GM12872 (cell line): ENCODE measurements around the gene MDC1.
A peak's percentile ranks its signal among the peaks of the same experiment; 100 is the strongest.

Source experiments
- TF ChIP-seq, protein P1 (sequence below): IDR thresholded peaks from 3 replicates; pipeline ENCODE4 v1.5.1; 2011; ENCODE audit warnings: low read depth, mild to moderate bottlenecking, low read length, moderate library complexity; ENCODE audit not compliant: insufficient read depth

The MDC1 gene

DNA sequence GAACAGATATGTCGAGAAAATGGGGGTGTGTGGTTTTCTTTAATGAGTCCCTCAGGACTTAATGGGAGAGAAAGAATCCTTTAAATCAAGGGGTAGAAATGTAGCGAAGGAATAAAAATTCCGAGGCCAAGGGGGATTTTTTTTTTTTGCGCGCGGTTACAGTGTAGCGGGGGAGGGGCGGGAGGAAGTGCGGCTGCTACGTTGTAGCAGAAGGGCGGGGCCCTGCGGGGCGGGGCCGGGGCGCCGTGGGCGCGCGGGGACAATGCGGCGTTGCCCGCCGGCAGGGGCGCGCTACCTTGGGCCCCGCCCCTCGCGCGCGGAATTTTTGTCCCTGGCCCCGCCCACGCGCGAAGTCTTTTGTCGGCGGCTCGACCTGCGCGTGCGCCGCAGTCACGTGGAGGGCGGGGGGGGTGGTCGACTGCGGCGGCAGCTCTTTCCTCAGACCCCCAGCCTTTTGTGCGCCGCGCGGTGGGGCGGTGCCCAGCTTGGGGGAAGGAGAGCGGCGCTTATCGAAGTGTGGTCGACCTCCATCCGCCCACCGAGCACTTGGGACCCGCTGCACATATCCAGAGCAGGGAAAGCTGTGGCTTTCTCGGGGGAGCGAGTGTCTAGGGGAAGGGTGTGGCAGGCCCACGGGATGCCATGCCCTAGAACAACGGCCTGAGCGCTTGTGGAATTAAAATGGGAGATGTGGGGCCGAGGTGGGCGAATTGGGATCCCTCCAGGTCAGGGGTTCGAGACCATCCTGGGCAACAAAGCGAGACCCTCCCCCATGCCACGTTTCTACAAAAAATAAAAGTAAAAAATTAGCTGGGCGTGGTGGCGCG lies 4.3 kb upstream of the MDC1 start:
- TF ChIP-seq, protein P1, sequence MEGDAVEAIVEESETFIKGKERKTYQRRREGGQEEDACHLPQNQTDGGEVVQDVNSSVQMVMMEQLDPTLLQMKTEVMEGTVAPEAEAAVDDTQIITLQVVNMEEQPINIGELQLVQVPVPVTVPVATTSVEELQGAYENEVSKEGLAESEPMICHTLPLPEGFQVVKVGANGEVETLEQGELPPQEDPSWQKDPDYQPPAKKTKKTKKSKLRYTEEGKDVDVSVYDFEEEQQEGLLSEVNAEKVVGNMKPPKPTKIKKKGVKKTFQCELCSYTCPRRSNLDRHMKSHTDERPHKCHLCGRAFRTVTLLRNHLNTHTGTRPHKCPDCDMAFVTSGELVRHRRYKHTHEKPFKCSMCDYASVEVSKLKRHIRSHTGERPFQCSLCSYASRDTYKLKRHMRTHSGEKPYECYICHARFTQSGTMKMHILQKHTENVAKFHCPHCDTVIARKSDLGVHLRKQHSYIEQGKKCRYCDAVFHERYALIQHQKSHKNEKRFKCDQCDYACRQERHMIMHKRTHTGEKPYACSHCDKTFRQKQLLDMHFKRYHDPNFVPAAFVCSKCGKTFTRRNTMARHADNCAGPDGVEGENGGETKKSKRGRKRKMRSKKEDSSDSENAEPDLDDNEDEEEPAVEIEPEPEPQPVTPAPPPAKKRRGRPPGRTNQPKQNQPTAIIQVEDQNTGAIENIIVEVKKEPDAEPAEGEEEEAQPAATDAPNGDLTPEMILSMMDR, result peak; percentile 36; the same call in 1 of the 3 replicates

DNA sequence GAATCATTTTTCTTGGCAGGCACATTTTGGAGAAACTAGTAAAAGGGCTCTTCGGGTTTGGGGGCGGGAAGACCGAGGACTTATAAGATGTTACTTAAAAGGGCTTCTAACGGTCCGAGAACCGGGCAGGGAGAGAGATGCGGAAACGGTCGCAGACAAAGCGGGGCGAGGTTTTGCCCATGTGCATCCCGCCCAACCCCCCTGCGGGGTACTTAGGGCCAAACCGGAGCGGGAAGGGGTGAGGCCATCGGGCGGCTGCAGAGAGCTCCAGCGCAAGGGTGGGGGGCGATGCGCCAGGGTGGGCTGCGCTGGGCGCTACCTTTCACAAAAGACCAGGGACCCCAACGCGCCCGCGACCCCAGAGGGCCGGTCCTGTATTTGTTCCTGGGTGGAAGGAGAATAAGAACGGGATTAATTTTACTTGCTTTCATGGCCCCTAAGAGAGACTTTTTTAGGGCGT lies 3.7 kb upstream of the MDC1 start:
- TF ChIP-seq, protein P1, result no peak

DNA sequence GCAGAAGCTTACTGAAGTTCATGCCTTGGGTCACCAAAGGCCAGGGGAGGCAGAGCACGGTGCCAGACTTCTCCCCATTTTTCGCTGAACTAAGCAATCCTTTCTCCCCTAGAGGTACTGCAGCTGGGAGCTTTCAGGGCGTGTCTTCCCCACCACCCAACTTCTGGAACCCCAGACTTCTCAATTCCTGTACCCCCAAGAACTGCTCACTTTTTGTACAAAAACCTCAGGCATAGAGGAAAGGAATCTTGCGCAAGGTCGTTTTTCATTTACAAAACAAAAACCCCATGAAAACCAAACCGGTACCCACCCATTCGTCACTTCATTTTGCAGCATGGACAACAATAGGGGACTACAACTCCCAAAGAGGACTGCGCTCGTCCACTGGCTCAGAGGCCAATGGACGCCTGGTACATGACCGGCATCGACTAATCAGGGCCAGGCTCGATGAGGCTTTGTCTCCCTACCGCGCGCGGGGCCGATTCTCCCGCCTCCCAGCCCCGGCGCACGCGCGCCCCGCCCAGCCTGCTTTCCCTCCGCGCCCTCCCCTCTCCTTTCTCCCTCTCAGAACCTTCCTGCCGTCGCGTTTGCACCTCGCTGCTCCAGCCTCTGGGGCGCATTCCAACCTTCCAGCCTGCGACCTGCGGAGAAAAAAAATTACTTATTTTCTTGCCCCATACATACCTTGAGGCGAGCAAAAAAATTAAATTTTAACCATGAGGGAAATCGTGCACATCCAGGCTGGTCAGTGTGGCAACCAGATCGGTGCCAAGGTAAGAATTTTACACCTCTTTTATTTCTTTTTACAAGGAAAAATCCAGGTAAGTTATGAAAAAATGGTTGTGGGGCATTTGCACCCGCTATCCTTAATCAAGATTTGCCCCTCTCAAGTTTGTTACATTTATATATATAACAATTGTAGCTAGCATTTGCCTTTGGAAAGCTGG lies 3.0 kb upstream of the MDC1 start, which contains the start of gene TUBB:
Gene TUBB, plus strand, starts transcription at position 562 of the 947 bp plus-strand sequence. Its CDS starts 155 bp downstream, at position 717.
- TF ChIP-seq, protein P1, result peak; percentile 19; the same call in 1 of the 3 replicates

- TF ChIP-seq, protein P1, result no peak
Measured at GRCh38 chr6:30719356-30719755, 2.3 kb upstream of the MDC1 start.

- TF ChIP-seq, protein P1, result no peak
Measured at GRCh38 chr6:30716879-30717128, 277 bp downstream of the MDC1 start.

DNA sequence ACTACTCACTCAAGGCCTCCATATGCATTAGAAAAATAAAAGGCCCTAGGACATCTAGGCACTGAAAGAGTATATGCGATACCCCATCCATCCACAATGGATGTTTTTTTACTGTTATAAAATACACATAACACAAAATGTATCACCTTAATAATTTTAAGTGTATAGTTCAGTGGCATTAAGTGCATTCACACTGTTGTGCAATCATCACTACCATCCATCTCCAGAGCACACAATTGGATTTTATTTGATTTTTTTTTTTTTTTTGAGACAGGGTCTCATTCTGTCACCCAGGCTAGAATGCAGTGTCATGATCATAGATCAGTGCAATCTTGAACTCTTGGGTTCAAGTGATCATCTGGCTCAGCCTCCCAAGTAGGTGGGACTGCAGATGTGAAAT lies 2.8 kb downstream of the MDC1 start:
- TF ChIP-seq, protein P1, result no peak

GRCh38 chr6:30712441-30712945 lies 4.6 kb downstream of the MDC1 start:
- TF ChIP-seq, protein P1, result no peak
